ENCODE measurements around the gene ATP5PD.

The ATP5PD gene

GRCh38 chr17:75046407-75047289 is at the start of gene ATP5PD, which contains the start of gene KCTD2:
ATP5PD (minus strand) TSS chr17:75046969; CDS start chr17:75042650, 4,319 bp downstream.
KCTD2 (plus strand) TSS chr17:75047225; CDS start chr17:75047251, 26 bp downstream.
- peak; percentile 94 for DNase-seq (ENCODE audit: low spot score)

GRCh38 chr17:75096082-75096625 is 49.4 kb upstream of the ATP5PD start:
- peak; percentile 95 for DNase-seq (ENCODE audit: low spot score)

- DNase-seq (ENCODE audit: low spot score) = no peak
Observed at GRCh38 chr17:75094871-75095399, 48.2 kb upstream of the ATP5PD start.

- DNase-seq (ENCODE audit: low spot score) = no peak
Observed at GRCh38 chr17:75093548-75094158, 46.9 kb upstream of the ATP5PD start.

GRCh38 chr17:75091855-75092327 is 45.1 kb upstream of the ATP5PD start:
- no peak for DNase-seq (ENCODE audit: low spot score)

- DNase-seq (ENCODE audit: low spot score) = no peak
Observed at GRCh38 chr17:75090871-75091854, 44.4 kb upstream of the ATP5PD start.

- peak; percentile 63 for DNase-seq (ENCODE audit: low spot score)
Observed at GRCh38 chr17:75088465-75089417, 42.0 kb upstream of the ATP5PD start.

- DNase-seq (ENCODE audit: low spot score) = peak; percentile 90
Observed at GRCh38 chr17:75087558-75088453, 41.0 kb upstream of the ATP5PD start, which contains the start of gene SLC16A5. SLC16A5 (plus strand) TSS chr17:75087954; CDS start chr17:75093637, 5,683 bp downstream.

- no peak for DNase-seq (ENCODE audit: low spot score)
Observed at GRCh38 chr17:75087182-75087557, 40.4 kb upstream of the ATP5PD start.

- DNase-seq (ENCODE audit: low spot score) = peak; percentile 46
Observed at GRCh38 chr17:75086496-75087181, 39.9 kb upstream of the ATP5PD start.

GRCh38 chr17:75084039-75084660 is 37.4 kb upstream of the ATP5PD start:
- DNase-seq (ENCODE audit: low spot score) = no peak

- DNase-seq (ENCODE audit: low spot score) = no peak
Observed at GRCh38 chr17:75082683-75083082, 35.9 kb upstream of the ATP5PD start.

- DNase-seq (ENCODE audit: low spot score) = no peak
Observed at GRCh38 chr17:75081611-75082540, 35.1 kb upstream of the ATP5PD start.

- no peak for DNase-seq (ENCODE audit: low spot score)
Observed at GRCh38 chr17:75079023-75079373, 32.2 kb upstream of the ATP5PD start.

GRCh38 chr17:75078284-75079022 is 31.7 kb upstream of the ATP5PD start:
- peak; percentile 55 for DNase-seq (ENCODE audit: low spot score)
